Measurements from ENCODE around the gene S100A9.

Gene S100A9

DNA sequence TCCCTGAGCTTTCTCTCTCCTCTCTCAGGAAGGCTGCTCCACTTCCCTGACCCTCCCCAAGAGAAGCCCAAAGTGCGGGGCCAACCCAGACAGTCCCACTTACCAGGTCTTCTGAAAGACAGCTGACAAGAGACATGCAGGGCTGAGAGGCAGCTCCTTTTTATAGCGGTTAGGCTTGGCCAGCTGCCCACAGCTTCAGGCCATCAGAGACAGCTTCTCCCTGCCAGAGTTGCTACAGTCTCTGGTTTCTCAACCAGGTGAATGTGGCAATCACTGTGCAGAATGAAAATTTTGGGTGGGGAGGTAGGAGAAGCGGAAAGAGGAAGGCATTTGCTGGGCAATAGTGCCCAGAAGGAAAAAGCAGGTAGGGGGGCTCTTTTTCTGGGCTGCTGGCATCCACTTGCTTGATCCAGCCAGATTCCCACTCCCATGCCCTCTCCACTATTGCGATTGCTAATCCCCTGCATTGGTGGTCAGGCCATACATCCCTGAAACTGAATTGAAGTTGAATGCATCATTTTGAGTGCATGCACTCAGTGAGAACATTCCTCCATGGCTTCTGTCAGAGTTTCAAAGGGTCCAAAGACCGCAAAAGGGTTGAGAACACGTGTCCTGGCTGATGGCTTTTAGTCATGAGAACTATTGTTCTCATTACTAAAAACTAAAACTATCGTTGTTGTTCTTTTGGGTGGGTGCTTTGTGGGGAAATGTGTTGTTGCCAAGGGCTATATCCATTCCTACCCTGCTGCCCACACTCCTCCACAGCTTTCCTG is 33.5 kb downstream of the S100A9 start, which contains the start of gene S100A8:
TSS of gene S100A8 (minus strand) at position 136 of the 773 bp plus-strand sequence. CDS start 538 bp downstream, outside the sequence.
- H3K4me3 ChIP-seq (ENCODE audit: low read length) = no peak within 1 kb of the TSS
- TF ChIP-seq, protein P1, sequence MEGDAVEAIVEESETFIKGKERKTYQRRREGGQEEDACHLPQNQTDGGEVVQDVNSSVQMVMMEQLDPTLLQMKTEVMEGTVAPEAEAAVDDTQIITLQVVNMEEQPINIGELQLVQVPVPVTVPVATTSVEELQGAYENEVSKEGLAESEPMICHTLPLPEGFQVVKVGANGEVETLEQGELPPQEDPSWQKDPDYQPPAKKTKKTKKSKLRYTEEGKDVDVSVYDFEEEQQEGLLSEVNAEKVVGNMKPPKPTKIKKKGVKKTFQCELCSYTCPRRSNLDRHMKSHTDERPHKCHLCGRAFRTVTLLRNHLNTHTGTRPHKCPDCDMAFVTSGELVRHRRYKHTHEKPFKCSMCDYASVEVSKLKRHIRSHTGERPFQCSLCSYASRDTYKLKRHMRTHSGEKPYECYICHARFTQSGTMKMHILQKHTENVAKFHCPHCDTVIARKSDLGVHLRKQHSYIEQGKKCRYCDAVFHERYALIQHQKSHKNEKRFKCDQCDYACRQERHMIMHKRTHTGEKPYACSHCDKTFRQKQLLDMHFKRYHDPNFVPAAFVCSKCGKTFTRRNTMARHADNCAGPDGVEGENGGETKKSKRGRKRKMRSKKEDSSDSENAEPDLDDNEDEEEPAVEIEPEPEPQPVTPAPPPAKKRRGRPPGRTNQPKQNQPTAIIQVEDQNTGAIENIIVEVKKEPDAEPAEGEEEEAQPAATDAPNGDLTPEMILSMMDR (conservative IDR thresholded peaks at IDR 0.05; ENCODE audit: low read depth, low read length) = no peak
- no peak for DNase-seq (ENCODE audit: low read depth)

DNA sequence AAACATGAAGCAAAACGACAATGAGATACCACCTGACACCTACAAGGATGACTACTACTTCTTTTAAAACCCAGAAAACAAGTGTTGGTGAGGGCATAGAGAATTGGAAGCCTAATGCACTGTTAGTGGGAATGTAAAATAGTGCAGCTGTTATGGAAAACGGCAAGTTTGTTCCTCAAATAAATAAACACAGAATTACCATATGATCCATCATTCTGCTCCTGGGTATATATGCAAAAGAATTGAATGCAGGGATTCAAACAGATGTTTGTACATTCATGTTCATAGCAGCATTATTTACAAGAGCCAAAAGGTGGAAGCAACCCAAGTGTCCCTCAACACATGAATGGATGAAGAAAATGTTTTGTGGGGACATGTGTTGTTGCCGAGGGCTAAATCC is 34.6 kb downstream of the S100A9 start:
- DNase-seq (ENCODE audit: low read depth) = no peak
- no peak overlapping the region for H3K4me3 ChIP-seq (ENCODE audit: low read length)
- TF ChIP-seq, protein P1 (conservative IDR thresholded peaks at IDR 0.05; ENCODE audit: low read depth, low read length) = no peak

DNA sequence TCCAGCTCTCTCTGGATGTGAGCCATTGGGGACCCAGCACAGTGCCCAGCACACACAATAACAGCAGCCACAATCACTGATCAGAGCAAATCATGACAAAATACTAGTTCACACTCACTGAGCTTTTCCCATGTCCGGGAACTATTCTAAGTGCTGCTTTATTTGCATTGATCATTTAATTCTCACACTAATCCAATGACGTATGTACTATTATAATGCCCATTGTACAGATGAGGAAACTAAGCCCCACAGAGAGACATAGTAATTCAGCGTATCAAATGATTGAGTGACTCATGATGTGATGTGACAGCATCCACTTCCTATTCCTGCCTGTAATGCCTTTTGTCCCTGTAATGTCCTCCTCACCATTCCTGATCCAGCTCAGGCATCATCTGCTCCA is 35.2 kb downstream of the S100A9 start:
- H3K4me3 ChIP-seq (ENCODE audit: low read length) = no peak overlapping the region
- TF ChIP-seq, protein P1 (conservative IDR thresholded peaks at IDR 0.05; ENCODE audit: low read depth, low read length) = no peak
- DNase-seq (ENCODE audit: low read depth) = no peak

DNA sequence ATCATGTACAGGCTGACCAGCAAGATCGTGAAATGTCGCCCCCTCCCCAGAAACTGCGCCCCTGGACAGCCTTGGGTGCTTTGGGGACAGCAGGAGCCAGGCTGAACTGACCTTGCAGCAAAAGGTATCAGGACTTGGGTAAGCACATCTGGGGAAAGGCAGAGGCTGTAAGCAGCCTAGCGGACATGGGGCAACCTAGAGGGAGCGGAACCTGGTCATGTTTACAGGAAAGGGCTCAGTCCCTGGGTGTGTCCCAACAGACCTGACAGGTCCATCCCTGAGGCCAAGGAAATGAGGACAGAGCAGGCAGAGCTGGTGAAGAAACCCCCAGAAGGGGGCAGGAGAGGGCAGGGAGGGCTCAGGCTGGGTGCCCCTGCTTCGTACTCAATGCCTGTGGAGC is 36.3 kb downstream of the S100A9 start:
- no peak for DNase-seq (ENCODE audit: low read depth)

DNA sequence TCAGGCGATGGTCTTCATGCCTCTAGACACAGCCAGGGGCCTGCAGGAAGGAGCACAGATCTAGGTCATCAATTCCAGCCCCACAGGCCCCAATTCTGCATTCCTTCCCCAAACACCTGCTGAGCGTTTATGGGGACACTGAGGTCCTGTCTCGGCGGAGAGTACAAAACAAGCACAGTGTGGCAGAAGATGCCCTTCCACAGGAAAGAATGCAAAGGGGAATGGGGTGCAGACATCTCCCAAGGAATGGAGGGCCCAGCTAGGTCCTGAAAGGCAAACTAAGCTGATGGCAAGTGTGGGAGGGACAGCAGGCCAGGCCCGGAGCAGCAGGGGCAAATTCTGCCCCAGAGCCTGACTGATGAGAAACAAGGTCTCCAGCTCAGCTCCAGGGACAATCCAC is 36.7 kb downstream of the S100A9 start:
- no peak overlapping the region for H3K4me3 ChIP-seq (ENCODE audit: low read length)
- TF ChIP-seq, protein P1 (conservative IDR thresholded peaks at IDR 0.05; ENCODE audit: low read depth, low read length) = no peak
- no peak for DNase-seq (ENCODE audit: low read depth)

More for the DNA sequence above, 36.3 kb downstream of the S100A9 start:
- TF ChIP-seq, protein P1 (conservative IDR thresholded peaks at IDR 0.05; ENCODE audit: low read depth, low read length) = no peak
- no peak overlapping the region for H3K4me3 ChIP-seq (ENCODE audit: low read length)

DNA sequence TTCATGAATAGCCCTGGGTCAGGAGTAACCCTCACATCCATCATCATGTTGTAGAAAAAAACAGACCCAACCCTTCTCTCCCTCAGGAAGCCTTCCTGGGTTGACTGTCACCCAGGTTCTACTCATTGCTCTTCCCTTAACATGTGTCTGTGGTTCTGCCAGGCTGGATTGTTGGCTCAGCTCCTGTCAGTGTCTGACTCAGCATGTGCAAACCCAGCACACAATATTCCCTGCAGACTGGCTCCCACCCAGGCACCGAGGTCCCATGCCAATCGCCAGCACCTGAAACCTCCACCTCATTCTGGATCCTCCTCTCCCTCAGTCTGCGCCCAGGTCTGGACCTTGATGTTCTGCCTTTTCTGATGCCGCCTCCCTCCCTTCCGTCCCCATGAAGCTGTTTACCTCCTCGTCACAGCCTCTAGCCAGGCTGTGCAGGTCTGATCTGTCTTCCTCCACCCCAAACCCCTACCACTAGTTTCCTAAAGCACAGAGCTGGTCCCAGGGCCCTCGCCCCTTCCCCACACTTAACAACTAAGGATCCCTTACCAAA is 37.6 kb downstream of the S100A9 start:
- no peak overlapping the region for H3K4me3 ChIP-seq (ENCODE audit: low read length)
- DNase-seq (ENCODE audit: low read depth) = no peak
- TF ChIP-seq, protein P1 (conservative IDR thresholded peaks at IDR 0.05; ENCODE audit: low read depth, low read length) = no peak

DNA sequence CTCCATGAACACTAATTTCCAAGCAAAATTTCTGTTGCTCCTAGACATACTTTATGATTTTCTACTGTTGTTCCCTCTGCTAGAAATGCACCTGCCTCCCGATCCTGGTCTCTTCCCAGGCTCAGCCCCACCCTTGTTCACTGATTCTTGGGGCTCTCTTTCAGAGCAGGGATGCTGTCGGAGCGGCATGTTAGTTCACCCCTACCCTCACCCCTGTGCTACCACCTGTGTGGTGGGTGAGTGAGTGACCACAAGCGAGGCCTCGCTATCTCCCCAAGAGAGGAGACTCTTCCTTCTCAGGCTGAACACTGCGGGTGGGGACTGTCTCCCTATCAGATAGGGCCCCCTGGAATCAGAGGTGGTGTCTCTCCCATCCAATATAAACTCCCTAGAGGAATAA is 38.1 kb downstream of the S100A9 start:
- H3K4me3 ChIP-seq (ENCODE audit: low read length) = no peak overlapping the region
- TF ChIP-seq, protein P1 (conservative IDR thresholded peaks at IDR 0.05; ENCODE audit: low read depth, low read length) = no peak
- no peak for DNase-seq (ENCODE audit: low read depth)

Data from retinal pigment epithelial cell (primary cell).